Brain microvascular endothelial cell (primary cell): ENCODE measurements around the gene ABCG5.

Experiments used
- DNase-seq: peaks from one replicate; pipeline ENCODE4 v3.0.0-alpha.2; 2020
- H3K27ac ChIP-seq: fragments of 250-450 bp; sonication (Bioruptor Pico); 2 replicates; pipeline ENCODE4 v1.5.1; 2020; ENCODE audit warnings: mild to moderate bottlenecking, moderate library complexity
- H3K27me3 ChIP-seq: fragments of 250-450 bp; sonication (Bioruptor Pico); replicated peaks from 2 replicates; pipeline ENCODE4 v1.5.1; 2020; ENCODE audit warnings: mild to moderate bottlenecking
- H3K36me3 ChIP-seq: fragments of 250-450 bp; sonication (Bioruptor Pico); replicated peaks from 2 replicates; pipeline ENCODE4 v1.5.1; 2020; ENCODE audit warnings: mild to moderate bottlenecking
- H3K4me3 ChIP-seq: 2 replicates; pipeline ENCODE4 v1.5.1; 2011; ENCODE audit warnings: low read depth, mild to moderate bottlenecking, control low read depth, low read length, moderate library complexity
- in situ Hi-C: cut with HindIII; loops from 2 replicates; pipeline ENCODE4 v1.10.0; 2017; ENCODE audit warnings: low sequenced_read_pairs, low pct_ligation_motif_present
- TF ChIP-seq, protein P1 (sequence below): IDR thresholded peaks from 2 replicates; pipeline ENCODE4 v1.5.1; 2011; ENCODE audit warnings: low read depth, mild to moderate bottlenecking, moderate library complexity, low read length, control low read depth, inconsistent platforms; ENCODE audit errors: missing control alignments

ABCG5 gene

GRCh38 chr2:43851011-43851980 lies 12.7 kb upstream of the ABCG5 start:
- no peak overlapping the region for H3K27ac ChIP-seq
- TF ChIP-seq, protein P1, sequence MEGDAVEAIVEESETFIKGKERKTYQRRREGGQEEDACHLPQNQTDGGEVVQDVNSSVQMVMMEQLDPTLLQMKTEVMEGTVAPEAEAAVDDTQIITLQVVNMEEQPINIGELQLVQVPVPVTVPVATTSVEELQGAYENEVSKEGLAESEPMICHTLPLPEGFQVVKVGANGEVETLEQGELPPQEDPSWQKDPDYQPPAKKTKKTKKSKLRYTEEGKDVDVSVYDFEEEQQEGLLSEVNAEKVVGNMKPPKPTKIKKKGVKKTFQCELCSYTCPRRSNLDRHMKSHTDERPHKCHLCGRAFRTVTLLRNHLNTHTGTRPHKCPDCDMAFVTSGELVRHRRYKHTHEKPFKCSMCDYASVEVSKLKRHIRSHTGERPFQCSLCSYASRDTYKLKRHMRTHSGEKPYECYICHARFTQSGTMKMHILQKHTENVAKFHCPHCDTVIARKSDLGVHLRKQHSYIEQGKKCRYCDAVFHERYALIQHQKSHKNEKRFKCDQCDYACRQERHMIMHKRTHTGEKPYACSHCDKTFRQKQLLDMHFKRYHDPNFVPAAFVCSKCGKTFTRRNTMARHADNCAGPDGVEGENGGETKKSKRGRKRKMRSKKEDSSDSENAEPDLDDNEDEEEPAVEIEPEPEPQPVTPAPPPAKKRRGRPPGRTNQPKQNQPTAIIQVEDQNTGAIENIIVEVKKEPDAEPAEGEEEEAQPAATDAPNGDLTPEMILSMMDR, result no peak
- in situ Hi-C loops, result no loop called here
- no peak for DNase-seq
- no peaks in the 10 kb centered on the region for H3K36me3 ChIP-seq
- no peak overlapping the region for H3K4me3 ChIP-seq
- H3K27me3 ChIP-seq, result peaks cover 11% of the 10 kb centered on the region

GRCh38 chr2:43848214-43848613 lies 9.6 kb upstream of the ABCG5 start:
- Histone ChIP-seq H3K27me3 (no peaks in the 10 kb centered on the region), H3K27ac (no peak overlapping the region), H3K4me3 (no peak overlapping the region), H3K36me3 (no peaks in the 10 kb centered on the region)
- no peak for DNase-seq
- in situ Hi-C loops, result no loop called here
- TF ChIP-seq, protein P1, result no peak

DNA sequence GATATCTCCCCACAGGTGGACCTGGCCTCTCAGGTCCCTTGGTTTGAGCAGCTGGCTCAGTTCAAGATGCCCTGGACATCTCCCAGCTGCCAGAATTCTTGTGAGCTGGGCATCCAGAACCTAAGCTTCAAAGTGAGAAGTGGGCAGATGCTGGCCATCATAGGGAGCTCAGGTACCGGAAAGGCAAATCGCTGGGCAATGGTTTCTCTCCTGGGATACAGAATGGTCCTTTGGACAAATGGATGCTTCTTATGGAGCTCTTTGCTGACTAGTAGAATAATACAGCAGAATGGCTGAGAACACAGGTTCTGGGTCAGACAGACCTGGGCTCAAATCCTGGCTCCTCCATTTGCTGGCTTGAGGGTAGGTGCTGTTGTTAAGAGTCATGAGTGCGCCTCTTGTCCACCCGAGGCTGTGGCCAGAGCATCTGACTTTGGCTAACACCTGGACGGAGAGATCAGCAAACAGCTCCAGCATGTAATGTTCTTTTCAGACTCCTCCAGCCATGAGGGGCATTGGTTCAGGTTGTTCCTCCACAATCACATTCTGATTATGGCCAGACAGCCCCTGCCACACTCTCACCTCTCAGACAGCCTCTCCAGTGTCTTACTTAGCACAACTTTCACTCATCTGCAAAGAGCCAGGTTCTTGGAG lies 7.6 kb upstream of the ABCG5 start:
- Histone ChIP-seq H3K27me3 (no peaks in the 10 kb centered on the region), H3K27ac (no peak overlapping the region), H3K4me3 (no peak overlapping the region), H3K36me3 (no peaks in the 10 kb centered on the region)
- in situ Hi-C loops, result no loop called here
- TF ChIP-seq, protein P1, result no peak
- DNase-seq, result no peak

DNA sequence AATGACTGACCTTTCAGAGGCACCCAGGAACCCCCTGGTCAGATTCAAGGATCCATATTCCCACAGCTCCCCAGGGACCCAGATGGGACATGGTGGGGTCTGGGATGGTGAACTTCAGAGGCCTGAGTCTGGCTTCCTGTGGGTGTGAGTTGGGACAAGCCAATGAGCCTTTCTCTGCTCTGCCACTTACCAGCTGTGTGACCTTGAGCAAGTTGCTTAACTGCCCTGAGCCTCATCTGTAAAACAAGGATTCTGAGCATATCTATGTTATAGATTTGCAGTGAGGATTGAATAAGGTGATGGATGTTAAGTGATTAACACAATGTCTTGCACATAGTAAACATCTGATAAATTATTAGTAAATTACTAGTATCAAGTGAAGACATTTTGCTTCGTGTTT lies 6.5 kb upstream of the ABCG5 start:
- no peak for DNase-seq
- no peak overlapping the region for H3K4me3 ChIP-seq
- H3K27me3 ChIP-seq, result no peaks in the 10 kb centered on the region
- H3K27ac ChIP-seq, result no peak overlapping the region
- H3K36me3 ChIP-seq, result no peaks in the 10 kb centered on the region
- TF ChIP-seq, protein P1, result no peak
- in situ Hi-C loops, result no loop called here

DNA sequence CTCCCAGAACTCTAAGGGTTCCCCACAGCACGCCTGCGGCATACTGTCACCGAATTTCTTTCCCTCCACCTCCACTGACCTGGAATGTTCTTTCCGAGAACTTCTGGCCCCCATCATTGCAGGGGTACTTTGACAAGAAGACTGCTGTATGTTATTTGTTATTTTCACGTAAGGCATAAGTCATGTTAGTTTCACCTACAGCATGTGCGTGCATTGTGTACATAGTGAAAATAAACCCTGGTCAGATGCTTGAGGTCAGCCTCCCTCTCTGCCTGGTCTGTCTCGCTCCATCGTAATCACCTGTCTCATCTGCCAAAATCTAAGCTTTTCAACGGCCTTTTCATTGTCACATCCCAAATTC lies 4.2 kb upstream of the ABCG5 start:
- no peak for DNase-seq
- Histone ChIP-seq H3K36me3 (no peaks in the 10 kb centered on the region), H3K27ac (no peak overlapping the region), H3K4me3 (no peak overlapping the region), H3K27me3 (no peaks in the 10 kb centered on the region)
- TF ChIP-seq, protein P1, result no peak
- in situ Hi-C loops, result no loop called here
